IMR-90 (cell line): ENCODE results near the gene POMT2. TPM values are rescaled to one million over a fixed set of nuclear protein-coding genes. Genes with fewer than 3 reads are reported as not detected.

Experiments used
- ATAC-seq: fragments of 200-7000 bp; cut with Tn5 transposase; 2 replicates; pipeline ENCODE4 v1.9.1; 2020; ENCODE audit warnings: low read depth, mild to moderate bottlenecking, moderate library complexity
- BruUV-seq: library from RNA; stranded (reverse); fragments of 400-500 nt; replicated peaks from 2 replicates; lab custom pipeline; 2021; lab: Mats Ljungman, UMichigan
- CTCF ChIA-PET: fragments of 300-600 bp; formaldehyde crosslinking; extraction: SDS; loops from one replicate; lab custom pipeline; 2021; ENCODE audit warnings: antibody characterized with exemption; lab: Yijun Ruan, JAX
- POLR2A ChIA-PET: fragments of 300-600 bp; sonication (Branson Sonifier 250); formaldehyde crosslinking; loops from one replicate; lab custom pipeline; 2022; ENCODE audit warnings: antibody characterized with exemption; ENCODE audit not compliant: unreplicated experiment; lab: Charles Lee
- DNase-seq: peaks from one replicate; pipeline ENCODE4 v3.0.0; 2013
- H2AFZ ChIP-seq: replicated peaks from 2 replicates; pipeline ENCODE3; 2013; ENCODE audit warnings: low read length, mild to moderate bottlenecking; ENCODE audit not compliant: poor library complexity
- H2AK5ac ChIP-seq: 2 replicates; pipeline ENCODE4 v1.6.1; 2013; ENCODE audit warnings: low read depth, low read length, inconsistent platforms
- H2AK9ac ChIP-seq: replicated peaks from 2 replicates; pipeline ENCODE3; 2013; ENCODE audit warnings: mild to moderate bottlenecking, low read depth, low read length, moderate library complexity; ENCODE audit not compliant: poor library complexity
- H2BK120ac ChIP-seq: 2 replicates; pipeline ENCODE4 v1.6.1; 2013; ENCODE audit warnings: low read depth, low read length, inconsistent platforms
- H2BK15ac ChIP-seq: 3 replicates; pipeline ENCODE4 v1.6.1; 2013; ENCODE audit warnings: low read depth, low read length, inconsistent platforms
- H2BK20ac ChIP-seq: 2 replicates; pipeline ENCODE4 v1.6.1; 2013; ENCODE audit warnings: low read depth, mild to moderate bottlenecking, inconsistent platforms, low read length, moderate library complexity
- H2BK5ac ChIP-seq: 2 replicates; pipeline ENCODE4 v1.6.1; 2013; ENCODE audit warnings: mild to moderate bottlenecking, low read depth, low read length, inconsistent platforms; ENCODE audit not compliant: poor library complexity, severe bottlenecking
- H3K14ac ChIP-seq: replicated peaks from 2 replicates; pipeline ENCODE4 v1.6.1; 2013; ENCODE audit warnings: low read depth, low read length, inconsistent platforms
- H3K18ac ChIP-seq: 2 replicates; pipeline ENCODE4 v1.6.1; 2013; ENCODE audit warnings: low read depth, low read length, control low read depth
- H3K23ac ChIP-seq: 2 replicates; pipeline ENCODE4 v1.6.1; 2013; ENCODE audit warnings: low read depth, low read length, inconsistent platforms
- H3K27ac ChIP-seq: 2 replicates; pipeline ENCODE4 v1.5.1; 2013; ENCODE audit warnings: mild to moderate bottlenecking, control low read depth, low read length; ENCODE audit not compliant: insufficient read depth
- H3K27me3 ChIP-seq: 2 replicates; pipeline ENCODE4 v1.6.1; 2013; ENCODE audit warnings: low read length; ENCODE audit not compliant: control insufficient read depth, insufficient read depth
- H3K36me3 ChIP-seq: 2 replicates; pipeline ENCODE4 v1.6.1; 2013; ENCODE audit warnings: low read length, mixed read lengths; ENCODE audit not compliant: control insufficient read depth, insufficient read depth
- H3K4ac ChIP-seq: 2 replicates; pipeline ENCODE4 v1.6.1; 2013; ENCODE audit warnings: low read depth, low read length, inconsistent platforms
- H3K4me1 ChIP-seq: 2 replicates; pipeline ENCODE4 v1.6.1; 2013; ENCODE audit warnings: low read length, mixed read lengths; ENCODE audit not compliant: control insufficient read depth, insufficient read depth
- H3K4me2 ChIP-seq: 2 replicates; pipeline ENCODE4 v1.6.1; 2013; ENCODE audit warnings: low read depth, mild to moderate bottlenecking, control low read depth, low read length, moderate library complexity
- H3K4me3 ChIP-seq: 2 replicates; pipeline ENCODE4 v1.5.1; 2013; ENCODE audit warnings: low read depth, mild to moderate bottlenecking, control low read depth, low read length, moderate library complexity; ENCODE audit not compliant: insufficient read depth
- H3K56ac ChIP-seq: 2 replicates; pipeline ENCODE4 v1.6.1; 2013; ENCODE audit warnings: low read length, inconsistent platforms; ENCODE audit not compliant: insufficient read depth; ENCODE audit errors: extremely low read depth
- H3K79me1 ChIP-seq, 2 experiments: 2 replicates each; pipeline ENCODE4 v1.6.1; 2013; ENCODE audit warnings: low read length in 2 of 2, inconsistent platforms in 1 of 2, low read depth in 1 of 2
- H3K9ac ChIP-seq: 2 replicates; pipeline ENCODE4 v1.6.1; 2013; ENCODE audit warnings: low read depth, low read length, control low read depth
- H3K9me1 ChIP-seq: 2 replicates; pipeline ENCODE4 v1.6.1; 2013; ENCODE audit warnings: low read length, inconsistent platforms; ENCODE audit not compliant: insufficient read depth
- H3K9me3 ChIP-seq: 2 replicates; pipeline ENCODE4 v1.6.1; 2013; ENCODE audit warnings: low read length; ENCODE audit not compliant: control insufficient read depth, insufficient read depth
- H4K20me1 ChIP-seq: 2 replicates; pipeline ENCODE4 v1.6.1; 2013; ENCODE audit warnings: low read length, inconsistent platforms; ENCODE audit not compliant: insufficient read depth
- H4K5ac ChIP-seq: 2 replicates; pipeline ENCODE4 v1.6.1; 2013; ENCODE audit warnings: mild to moderate bottlenecking, low read depth, low read length, control low read depth
- H4K8ac ChIP-seq, 2 experiments: 2 replicates each; pipeline ENCODE4 v1.6.1; 2013; ENCODE audit warnings: low read depth in 2 of 2, low read length in 2 of 2, control low read depth in 1 of 2, inconsistent platforms in 1 of 2
- H4K91ac ChIP-seq: 2 replicates; pipeline ENCODE4 v1.6.1; 2013; ENCODE audit warnings: low read depth, low read length, inconsistent platforms; ENCODE audit not compliant: insufficient read depth
- BHLHE40 ChIP-seq: fragments of 150-350 bp; IDR thresholded peaks from 2 replicates; pipeline ENCODE4 v1.6.1; 2016; ENCODE audit warnings: mild to moderate bottlenecking, low read depth, low read length
- CHD1 ChIP-seq: IDR thresholded peaks from 2 replicates; pipeline ENCODE4 v1.6.1; 2012; ENCODE audit warnings: low read depth, low read length, improper control_type of control experiment
- RCOR1 ChIP-seq: IDR thresholded peaks from 2 replicates; pipeline ENCODE4 v1.6.1; 2012; ENCODE audit warnings: mild to moderate bottlenecking, low read length, improper control_type of control experiment; ENCODE audit not compliant: insufficient replicate concordance
- WGBS, 2 experiments: methylation state at CpG; one replicate each; pipeline versions ENCODE4 v1.1.5 to v1.1.7; 2013; ENCODE audit warnings: missing lambda C conversion rate in 2 of 2; ENCODE audit not compliant: insufficient read length in 1 of 2; ENCODE audit errors: extremely low coverage in 2 of 2; 5-methylcytosine and 5-hydroxymethylcytosine counted together
- dilution Hi-C: fragments of 300-500 bp; cut with HindIII; formaldehyde crosslinking; loops from one replicate; pipeline ENCODE4 v1.14.3; 2018; ENCODE audit warnings: low sequenced_read_pairs; ENCODE audit not compliant: unreplicated experiment
- in situ Hi-C: fragments of 300-500 bp; cut with MboI; formaldehyde crosslinking; loops from 3 replicates; pipeline ENCODE4 v1.14.3; 2019; ENCODE audit warnings: low sequenced_read_pairs, inconsistent platforms, mixed read lengths
- intact Hi-C: fragments of 100-400 bp; cut with micrococcal nuclease; formaldehyde crosslinking; loops from 2 replicates; pipeline ENCODE4 v1.10.0; 2022
- polyA plus RNA-seq, 3 experiments: library from polyadenylated mRNA; depleted of rRNA; stranded (reverse); fragments of >200 nt; gene quantifications; 2 replicates each; pipeline ENCODE4 v1.2.3, GENCODE V29; 2012; ENCODE audit warnings: low replicate concordance in 1 of 3
- total RNA-seq: library from RNA; depleted of rRNA; stranded (reverse); fragments of >200 nt; gene quantifications from 2 replicates; pipeline ENCODE4 v1.2.3, GENCODE V29; 2012
- TF ChIP-seq, protein P1 (sequence below): conservative IDR thresholded peaks from 2 replicates; pipeline ENCODE4 v1.5.1; 2012; ENCODE audit warnings: mild to moderate bottlenecking, low read depth, low read length, improper control_type of control experiment

Gene POMT2
- total and polyA plus RNA-seq, 2 of the 4 experiments (the other 2 are of a cell fraction): 6.5 to 13.0 TPM

DNA sequence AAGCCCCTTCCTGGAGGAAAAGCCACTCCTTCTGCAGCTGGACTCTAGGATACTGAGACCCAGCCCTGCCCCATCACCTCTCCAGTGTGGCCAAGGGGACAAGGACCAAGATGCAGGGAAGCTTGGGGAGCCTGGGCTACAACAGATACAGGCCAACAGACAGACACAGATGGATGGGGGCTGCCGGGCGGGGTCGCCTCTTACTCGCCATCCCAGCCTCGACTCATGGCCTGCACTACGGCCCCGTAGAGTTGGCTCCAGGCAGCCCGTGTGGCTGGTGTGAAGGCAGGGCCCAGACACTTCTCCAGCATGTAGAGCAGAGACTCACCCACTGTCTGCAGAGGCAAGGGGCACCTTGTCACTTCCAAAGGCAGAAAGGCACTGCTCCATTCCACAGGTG is 54.3 kb downstream of the POMT2 start:
- Histone ChIP-seq H3K9me3 (peaks cover 5% of the 10 kb centered on the region), H2AK5ac (no peak overlapping the region), H3K79me1 (no peaks in the 10 kb centered on the region), H3K27me3 (peaks cover 53% of the 10 kb centered on the region), H3K9ac (no peak overlapping the region), H2AK9ac (no peak overlapping the region), H3K56ac (no peak overlapping the region), H3K4me1 (no peaks in the 10 kb centered on the region), H3K23ac (no peak overlapping the region), H2BK5ac (no peak overlapping the region), H3K9me1 (0 out of 2 replicates have a peak, but pooled peaks cover 3% of the 10 kb centered on the region), H4K20me1 (no peaks in the 10 kb centered on the region; the same call in 1 of the 2 replicates), H3K14ac (no peak overlapping the region), H4K8ac (no peak overlapping the region), H4K5ac (no peak overlapping the region), H3K4me2 (no peak overlapping the region), H3K18ac (no peak overlapping the region), H3K27ac (no peak overlapping the region), H3K36me3 (no peaks in the 10 kb centered on the region), H3K4ac (no peak overlapping the region), H3K4me3 (no peak overlapping the region), H2BK120ac (no peak overlapping the region), H2BK15ac (no peak overlapping the region), H2BK20ac (no peak overlapping the region), H4K91ac (no peak overlapping the region), H2AFZ (no peak overlapping the region)
- TF ChIP-seq RCOR1 (no peak), CHD1 (no peak), BHLHE40 (no peak)
- TF ChIP-seq, protein P1, sequence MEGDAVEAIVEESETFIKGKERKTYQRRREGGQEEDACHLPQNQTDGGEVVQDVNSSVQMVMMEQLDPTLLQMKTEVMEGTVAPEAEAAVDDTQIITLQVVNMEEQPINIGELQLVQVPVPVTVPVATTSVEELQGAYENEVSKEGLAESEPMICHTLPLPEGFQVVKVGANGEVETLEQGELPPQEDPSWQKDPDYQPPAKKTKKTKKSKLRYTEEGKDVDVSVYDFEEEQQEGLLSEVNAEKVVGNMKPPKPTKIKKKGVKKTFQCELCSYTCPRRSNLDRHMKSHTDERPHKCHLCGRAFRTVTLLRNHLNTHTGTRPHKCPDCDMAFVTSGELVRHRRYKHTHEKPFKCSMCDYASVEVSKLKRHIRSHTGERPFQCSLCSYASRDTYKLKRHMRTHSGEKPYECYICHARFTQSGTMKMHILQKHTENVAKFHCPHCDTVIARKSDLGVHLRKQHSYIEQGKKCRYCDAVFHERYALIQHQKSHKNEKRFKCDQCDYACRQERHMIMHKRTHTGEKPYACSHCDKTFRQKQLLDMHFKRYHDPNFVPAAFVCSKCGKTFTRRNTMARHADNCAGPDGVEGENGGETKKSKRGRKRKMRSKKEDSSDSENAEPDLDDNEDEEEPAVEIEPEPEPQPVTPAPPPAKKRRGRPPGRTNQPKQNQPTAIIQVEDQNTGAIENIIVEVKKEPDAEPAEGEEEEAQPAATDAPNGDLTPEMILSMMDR: no peak
- CTCF ChIA-PET: no interaction called here
- DNase-seq: no peak
- WGBS, 2 experiments: 62% methylated on average over 4 of the region's 8 CpGs; no CpG with 5 or more reads in 1 of the 2 experiments
- in situ Hi-C loops: no loop called here
- dilution Hi-C loops: no loop called here
- BruUV-seq: no TSS peak
- POLR2A ChIA-PET: no interaction called here
- intact Hi-C loops: no loop called here
- no peak for ATAC-seq
